ENCODE data around the gene GSN. TPM values are rescaled to one million over a fixed set of nuclear protein-coding genes. Genes with fewer than 3 reads are reported as not detected.

The GSN gene
- total and polyA plus RNA-seq, 2 of the 13 experiments (the other 11 are each of a cell fraction or from before 2014, with no cell fraction given) = 294 to 307 TPM

DNA sequence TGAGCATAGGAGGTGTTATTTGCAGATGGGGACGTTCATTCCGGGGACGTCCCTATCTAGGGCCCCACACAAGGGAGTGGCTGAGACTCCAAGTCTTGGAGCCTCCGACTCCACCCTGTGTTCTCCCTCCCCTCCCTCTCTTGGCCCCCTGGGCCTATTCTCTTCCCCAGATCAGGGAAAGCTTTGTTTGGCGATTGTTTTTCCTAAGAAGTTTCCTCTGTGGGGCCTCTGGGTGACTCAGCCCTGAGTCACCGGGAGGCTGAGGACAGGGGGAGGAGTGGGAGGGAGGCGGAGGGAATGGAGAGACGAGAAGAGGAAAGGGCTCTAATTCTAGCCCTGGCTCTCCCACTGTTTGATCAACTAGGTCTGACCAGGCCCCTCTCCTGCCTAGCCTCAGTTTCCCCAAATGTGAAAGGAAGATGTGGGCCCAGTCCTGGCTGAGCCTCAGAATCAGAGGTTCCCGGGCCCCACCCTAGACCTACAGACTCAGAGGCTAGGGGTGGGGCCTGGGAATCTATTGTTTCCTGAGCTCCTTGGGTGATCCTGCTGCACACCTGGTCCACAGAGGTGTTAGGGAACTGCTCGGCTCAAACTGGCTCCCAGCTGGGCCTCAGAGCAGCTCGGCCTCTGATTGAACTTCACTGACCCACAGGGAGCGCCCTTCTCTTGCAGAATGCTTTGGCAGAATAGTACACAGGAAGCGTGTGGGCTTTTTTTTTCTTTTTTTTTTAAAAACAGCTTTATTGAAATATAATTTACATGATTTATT, 19.2 kb downstream of the GSN start (continued):
- TF ChIP-seq, protein P1, sequence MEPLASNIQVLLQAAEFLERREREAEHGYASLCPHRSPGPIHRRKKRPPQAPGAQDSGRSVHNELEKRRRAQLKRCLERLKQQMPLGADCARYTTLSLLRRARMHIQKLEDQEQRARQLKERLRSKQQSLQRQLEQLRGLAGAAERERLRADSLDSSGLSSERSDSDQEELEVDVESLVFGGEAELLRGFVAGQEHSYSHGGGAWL (CRISPR knock-in tag; IDR thresholded peaks at IDR 0.05) = no peak
- TF ChIP-seq, protein P2, sequence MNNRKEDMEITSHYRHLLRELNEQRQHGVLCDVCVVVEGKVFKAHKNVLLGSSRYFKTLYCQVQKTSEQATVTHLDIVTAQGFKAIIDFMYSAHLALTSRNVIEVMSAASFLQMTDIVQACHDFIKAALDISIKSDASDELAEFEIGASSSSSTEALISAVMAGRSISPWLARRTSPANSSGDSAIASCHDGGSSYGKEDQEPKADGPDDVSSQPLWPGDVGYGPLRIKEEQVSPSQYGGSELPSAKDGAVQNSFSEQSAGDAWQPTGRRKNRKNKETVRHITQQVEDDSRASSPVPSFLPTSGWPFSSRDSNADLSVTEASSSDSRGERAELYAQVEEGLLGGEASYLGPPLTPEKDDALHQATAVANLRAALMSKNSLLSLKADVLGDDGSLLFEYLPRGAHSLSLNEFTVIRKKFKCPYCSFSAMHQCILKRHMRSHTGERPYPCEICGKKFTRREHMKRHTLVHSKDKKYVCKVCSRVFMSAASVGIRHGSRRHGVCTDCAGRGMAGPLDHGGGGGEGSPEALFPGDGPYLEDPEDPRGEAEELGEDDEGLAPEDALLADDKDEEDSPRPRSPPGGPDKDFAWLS (CRISPR knock-in tag; IDR thresholded peaks at IDR 0.05; ENCODE audit: borderline replicate concordance) = no peak
- 0 out of 2 replicates have a peak, but pooled peaks have one; percentile 41 for TF ChIP-seq ZNF350 (CRISPR knock-in tag; IDR thresholded peaks at IDR 0.05; ENCODE audit: borderline replicate concordance, low read depth)
- 0 out of 2 replicates have a peak, but pooled peaks have one; percentile 33 for TF ChIP-seq ZKSCAN8 (CRISPR knock-in tag; IDR thresholded peaks at IDR 0.05; ENCODE audit: borderline replicate concordance)
- TF ChIP-seq ZSCAN29 (CRISPR knock-in tag; conservative IDR thresholded peaks at IDR 0.05) = no peak
- TF ChIP-seq ZNF644 (CRISPR knock-in tag; IDR thresholded peaks at IDR 0.05; ENCODE audit: low read depth) = no peak
- TF ChIP-seq, protein P3, sequence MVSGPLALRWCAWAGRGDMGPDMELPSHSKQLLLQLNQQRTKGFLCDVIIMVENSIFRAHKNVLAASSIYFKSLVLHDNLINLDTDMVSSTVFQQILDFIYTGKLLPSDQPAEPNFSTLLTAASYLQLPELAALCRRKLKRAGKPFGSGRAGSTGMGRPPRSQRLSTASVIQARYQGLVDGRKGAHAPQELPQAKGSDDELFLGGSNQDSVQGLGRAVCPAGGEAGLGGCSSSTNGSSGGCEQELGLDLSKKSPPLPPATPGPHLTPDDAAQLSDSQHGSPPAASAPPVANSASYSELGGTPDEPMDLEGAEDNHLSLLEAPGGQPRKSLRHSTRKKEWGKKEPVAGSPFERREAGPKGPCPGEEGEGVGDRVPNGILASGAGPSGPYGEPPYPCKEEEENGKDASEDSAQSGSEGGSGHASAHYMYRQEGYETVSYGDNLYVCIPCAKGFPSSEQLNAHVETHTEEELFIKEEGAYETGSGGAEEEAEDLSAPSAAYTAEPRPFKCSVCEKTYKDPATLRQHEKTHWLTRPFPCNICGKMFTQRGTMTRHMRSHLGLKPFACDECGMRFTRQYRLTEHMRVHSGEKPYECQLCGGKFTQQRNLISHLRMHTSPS (CRISPR knock-in tag; IDR thresholded peaks at IDR 0.05; ENCODE audit: low read depth) = no peak
- TF ChIP-seq KDM4B (CRISPR knock-in tag; IDR thresholded peaks at IDR 0.05) = no peak
- no peak for TF ChIP-seq ZNF564 (CRISPR knock-in tag; IDR thresholded peaks at IDR 0.05)
- 0 out of 2 replicates have a peak, but pooled peaks have one; percentile 46 for TF ChIP-seq IKZF5 (CRISPR knock-in tag; IDR thresholded peaks at IDR 0.05)
- no peak for TF ChIP-seq ZNF343 (CRISPR knock-in tag; IDR thresholded peaks at IDR 0.05)
- TF ChIP-seq, protein P4, sequence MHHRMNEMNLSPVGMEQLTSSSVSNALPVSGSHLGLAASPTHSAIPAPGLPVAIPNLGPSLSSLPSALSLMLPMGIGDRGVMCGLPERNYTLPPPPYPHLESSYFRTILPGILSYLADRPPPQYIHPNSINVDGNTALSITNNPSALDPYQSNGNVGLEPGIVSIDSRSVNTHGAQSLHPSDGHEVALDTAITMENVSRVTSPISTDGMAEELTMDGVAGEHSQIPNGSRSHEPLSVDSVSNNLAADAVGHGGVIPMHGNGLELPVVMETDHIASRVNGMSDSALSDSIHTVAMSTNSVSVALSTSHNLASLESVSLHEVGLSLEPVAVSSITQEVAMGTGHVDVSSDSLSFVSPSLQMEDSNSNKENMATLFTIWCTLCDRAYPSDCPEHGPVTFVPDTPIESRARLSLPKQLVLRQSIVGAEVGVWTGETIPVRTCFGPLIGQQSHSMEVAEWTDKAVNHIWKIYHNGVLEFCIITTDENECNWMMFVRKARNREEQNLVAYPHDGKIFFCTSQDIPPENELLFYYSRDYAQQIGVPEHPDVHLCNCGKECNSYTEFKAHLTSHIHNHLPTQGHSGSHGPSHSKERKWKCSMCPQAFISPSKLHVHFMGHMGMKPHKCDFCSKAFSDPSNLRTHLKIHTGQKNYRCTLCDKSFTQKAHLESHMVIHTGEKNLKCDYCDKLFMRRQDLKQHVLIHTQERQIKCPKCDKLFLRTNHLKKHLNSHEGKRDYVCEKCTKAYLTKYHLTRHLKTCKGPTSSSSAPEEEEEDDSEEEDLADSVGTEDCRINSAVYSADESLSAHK (CRISPR knock-in tag; IDR thresholded peaks at IDR 0.05; ENCODE audit: borderline replicate concordance) = no peak
- TF ChIP-seq ZNF124 (CRISPR knock-in tag; IDR thresholded peaks at IDR 0.05) = peak; percentile 89; the same call in 1 of the 2 replicates
- TF ChIP-seq ZNF224 (CRISPR knock-in tag; IDR thresholded peaks at IDR 0.05) = no peak
- no peak for TF ChIP-seq ZEB1 (IDR thresholded peaks at IDR 0.05; ENCODE audit: insufficient replicate concordance, low read depth)
- TF ChIP-seq HNRNPLL (IDR thresholded peaks at IDR 0.05; ENCODE audit: low read depth, low read length, poor library complexity, severe bottlenecking) = no peak
- no peak for TF ChIP-seq NBN (conservative IDR thresholded peaks at IDR 0.05)
- TF ChIP-seq ZGPAT (CRISPR knock-in tag; IDR thresholded peaks at IDR 0.05) = peak; percentile 70; the same call in 1 of the 2 replicates
- no peak for TF ChIP-seq NKX3-1 (CRISPR knock-in tag; IDR thresholded peaks at IDR 0.05)
- no peak for TF ChIP-seq ZNF101 (CRISPR knock-in tag; IDR thresholded peaks at IDR 0.05; ENCODE audit: borderline replicate concordance, low read depth)

All from HepG2 (cell line).